Mesothelial cell of epicardium (in vitro differentiated cells): Measurements from ENCODE around the gene PDLIM4. TPM values are rescaled to one million over a fixed set of nuclear protein-coding genes. Genes with fewer than 3 reads are reported as not detected.

Experiments used
- DNase-seq, 2 experiments: peaks; one replicate each; pipeline ENCODE4 v3.0.0; 2021; ENCODE audit warnings: low spot score in 2 of 2; ENCODE audit not compliant: unreplicated experiment in 2 of 2
- H3K27ac Mint-ChIP-seq: 2 replicates; pipeline ENCODE4 v1.8.0; 2021; ENCODE audit warnings: mixed read lengths
- H3K27me3 Mint-ChIP-seq: 2 replicates; pipeline ENCODE4 v1.8.0; 2021; ENCODE audit warnings: low read depth, mixed read lengths
- H3K36me3 Mint-ChIP-seq: 2 replicates; pipeline ENCODE4 v1.8.0; 2021; ENCODE audit warnings: mixed read lengths
- H3K4me1 Mint-ChIP-seq: 2 replicates; pipeline ENCODE4 v1.8.0; 2021; ENCODE audit warnings: mixed read lengths
- H3K4me3 Mint-ChIP-seq: 2 replicates; pipeline ENCODE4 v1.8.0; 2021; ENCODE audit warnings: mild to moderate bottlenecking, moderate library complexity, mixed read lengths
- H3K9me3 Mint-ChIP-seq: 2 replicates; pipeline ENCODE4 v1.8.0; 2021; ENCODE audit warnings: mixed read lengths
- total RNA-seq: library from RNA; stranded (reverse); gene quantifications from 3 replicates; pipeline ENCODE4 v1.2.1, GENCODE V29; 2021
- TF ChIP-seq, protein P1 (sequence below): fragments of 200-600 bp; sonication (generic); IDR thresholded peaks from one replicate; pipeline ENCODE4 v1.5.0; 2021; ENCODE audit warnings: antibody characterized with exemption; ENCODE audit not compliant: unreplicated experiment

The PDLIM4 gene
- total RNA-seq, 1 donor from 2014 or later = 50.7 TPM

- Mint-ChIP-seq H3K36me3 (no peaks in the 10 kb centered on the region), H3K4me3 (peak overlapping the region; percentile 80), H3K27ac (no peak overlapping the region), H3K4me1 (peaks cover 31% of the 10 kb centered on the region), H3K9me3 (no peaks in the 10 kb centered on the region), H3K27me3 (peaks cover 17% of the 10 kb centered on the region)
- no peak for DNase-seq
- TF ChIP-seq, protein P1, sequence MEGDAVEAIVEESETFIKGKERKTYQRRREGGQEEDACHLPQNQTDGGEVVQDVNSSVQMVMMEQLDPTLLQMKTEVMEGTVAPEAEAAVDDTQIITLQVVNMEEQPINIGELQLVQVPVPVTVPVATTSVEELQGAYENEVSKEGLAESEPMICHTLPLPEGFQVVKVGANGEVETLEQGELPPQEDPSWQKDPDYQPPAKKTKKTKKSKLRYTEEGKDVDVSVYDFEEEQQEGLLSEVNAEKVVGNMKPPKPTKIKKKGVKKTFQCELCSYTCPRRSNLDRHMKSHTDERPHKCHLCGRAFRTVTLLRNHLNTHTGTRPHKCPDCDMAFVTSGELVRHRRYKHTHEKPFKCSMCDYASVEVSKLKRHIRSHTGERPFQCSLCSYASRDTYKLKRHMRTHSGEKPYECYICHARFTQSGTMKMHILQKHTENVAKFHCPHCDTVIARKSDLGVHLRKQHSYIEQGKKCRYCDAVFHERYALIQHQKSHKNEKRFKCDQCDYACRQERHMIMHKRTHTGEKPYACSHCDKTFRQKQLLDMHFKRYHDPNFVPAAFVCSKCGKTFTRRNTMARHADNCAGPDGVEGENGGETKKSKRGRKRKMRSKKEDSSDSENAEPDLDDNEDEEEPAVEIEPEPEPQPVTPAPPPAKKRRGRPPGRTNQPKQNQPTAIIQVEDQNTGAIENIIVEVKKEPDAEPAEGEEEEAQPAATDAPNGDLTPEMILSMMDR = no peak
These were observed 38.3 kb downstream of the PDLIM4 start for GRCh38 chr5:132295505-132296411.

DNA sequence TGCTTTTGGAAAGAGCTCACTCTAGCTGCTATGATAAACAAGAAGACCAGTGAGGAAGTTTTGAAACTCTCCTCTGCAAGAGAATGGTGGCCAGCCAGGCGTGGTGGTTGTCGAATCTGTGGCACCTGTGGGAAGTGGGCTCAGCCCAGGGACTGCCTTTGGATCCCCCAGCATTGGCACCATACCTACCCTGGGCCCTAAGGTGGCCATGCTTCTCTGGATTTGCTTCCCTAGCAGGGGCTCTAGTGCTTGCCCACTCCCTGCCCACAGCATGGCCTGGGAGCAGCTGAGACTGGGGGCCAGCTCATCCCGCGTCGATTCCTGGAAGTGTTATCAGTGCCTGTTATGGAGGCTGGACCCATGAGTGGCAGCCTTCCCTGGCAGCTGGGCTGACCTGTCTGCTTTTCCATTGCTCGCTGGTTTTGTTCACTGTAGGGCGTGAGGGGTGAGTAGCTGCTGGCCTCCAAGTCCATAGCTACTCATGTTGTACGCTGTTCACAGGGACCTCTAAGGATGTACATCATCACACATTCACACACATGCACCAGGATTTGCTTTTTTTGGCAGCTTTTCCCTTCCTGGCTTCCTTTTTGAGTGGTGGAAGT is 39.0 kb downstream of the PDLIM4 start:
- TF ChIP-seq, protein P1 = no peak
- no peak overlapping the region for H3K27ac Mint-ChIP-seq
- H3K27me3 Mint-ChIP-seq = peaks cover 17% of the 10 kb centered on the region
- H3K9me3 Mint-ChIP-seq = no peaks in the 10 kb centered on the region
- peaks cover 32% of the 10 kb centered on the region for H3K4me1 Mint-ChIP-seq
- peak in 1 of 2 experiments; percentile 29 for DNase-seq
- no peaks in the 10 kb centered on the region for H3K36me3 Mint-ChIP-seq
- H3K4me3 Mint-ChIP-seq = no peak overlapping the region

- H3K4me3 Mint-ChIP-seq = no peak overlapping the region
- TF ChIP-seq, protein P1 = no peak
- no peak overlapping the region for H3K27ac Mint-ChIP-seq
- no peaks in the 10 kb centered on the region for H3K36me3 Mint-ChIP-seq
- no peaks in the 10 kb centered on the region for H3K9me3 Mint-ChIP-seq
- H3K27me3 Mint-ChIP-seq = peaks cover 17% of the 10 kb centered on the region
- peaks cover 32% of the 10 kb centered on the region for H3K4me1 Mint-ChIP-seq
- DNase-seq = no peak
These were observed 39.9 kb downstream of the PDLIM4 start for GRCh38 chr5:132297211-132297940.

- H3K9me3 Mint-ChIP-seq = peaks cover under 1% of the 10 kb centered on the region
- TF ChIP-seq, protein P1 = no peak
- peaks cover 24% of the 10 kb centered on the region for H3K4me1 Mint-ChIP-seq
- H3K4me3 Mint-ChIP-seq = no peak overlapping the region
- no peak for DNase-seq
- no peak overlapping the region for H3K27ac Mint-ChIP-seq
- H3K27me3 Mint-ChIP-seq = peaks cover 17% of the 10 kb centered on the region
- peaks cover under 1% of the 10 kb centered on the region for H3K36me3 Mint-ChIP-seq
These were observed 41.1 kb downstream of the PDLIM4 start for GRCh38 chr5:132298298-132299212.

DNA sequence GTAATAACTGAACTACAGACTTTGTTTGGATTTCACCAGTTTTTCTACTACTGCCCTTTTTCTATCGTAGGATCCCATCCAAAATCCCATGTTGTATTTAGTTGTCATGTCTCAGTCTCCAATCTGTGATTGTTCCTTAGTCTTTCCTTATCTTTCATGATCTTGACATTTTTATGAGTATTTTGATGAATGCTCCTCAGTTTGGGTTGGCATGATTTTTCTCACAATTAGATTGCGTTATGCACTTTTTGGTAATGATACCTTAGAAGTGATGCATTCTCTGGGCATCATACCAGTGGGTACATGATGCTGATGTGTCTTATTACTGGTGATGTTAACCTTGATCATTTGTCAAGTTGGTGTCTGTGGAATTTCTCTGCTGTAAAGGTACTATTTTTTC is 42.4 kb downstream of the PDLIM4 start:
- H3K9me3 Mint-ChIP-seq = peaks cover 12% of the 10 kb centered on the region
- H3K4me3 Mint-ChIP-seq = no peak overlapping the region
- peaks cover 12% of the 10 kb centered on the region for H3K27me3 Mint-ChIP-seq
- H3K4me1 Mint-ChIP-seq = peaks cover 18% of the 10 kb centered on the region
- TF ChIP-seq, protein P1 = no peak
- H3K27ac Mint-ChIP-seq = no peak overlapping the region
- no peak for DNase-seq
- H3K36me3 Mint-ChIP-seq = peaks cover 6% of the 10 kb centered on the region
